Kasumi-1 (cell line): ENCODE results near the gene IRS2.
A peak's percentile ranks its signal among the peaks of the same experiment; 100 is the strongest.

ENCODE experiments used
- DNase-seq, 2 experiments: peaks; one replicate each; lab custom pipeline; 2025; lab: John Stamatoyannopoulos, UW

Gene IRS2

DNA sequence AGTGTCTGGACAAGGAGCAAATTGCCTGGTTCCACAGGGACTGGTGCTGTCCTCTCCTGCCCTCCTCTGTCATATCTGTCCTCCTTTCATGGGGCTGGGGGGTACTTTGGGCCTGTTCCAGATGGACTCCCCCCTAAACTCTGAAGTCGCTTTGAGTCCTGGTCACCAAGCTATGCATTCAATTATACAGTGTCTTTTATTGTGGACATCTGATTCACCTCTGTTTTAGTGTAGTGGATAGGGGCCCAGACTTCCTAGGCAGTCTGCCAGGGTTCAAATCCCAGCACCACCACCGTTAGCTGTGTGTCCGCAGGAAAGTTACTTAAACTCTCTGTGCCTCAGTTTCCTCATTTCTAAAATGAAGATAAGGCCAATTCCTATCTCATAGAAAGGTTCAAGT, 21.0 kb upstream of the IRS2 start:
- no peak for DNase-seq

DNA sequence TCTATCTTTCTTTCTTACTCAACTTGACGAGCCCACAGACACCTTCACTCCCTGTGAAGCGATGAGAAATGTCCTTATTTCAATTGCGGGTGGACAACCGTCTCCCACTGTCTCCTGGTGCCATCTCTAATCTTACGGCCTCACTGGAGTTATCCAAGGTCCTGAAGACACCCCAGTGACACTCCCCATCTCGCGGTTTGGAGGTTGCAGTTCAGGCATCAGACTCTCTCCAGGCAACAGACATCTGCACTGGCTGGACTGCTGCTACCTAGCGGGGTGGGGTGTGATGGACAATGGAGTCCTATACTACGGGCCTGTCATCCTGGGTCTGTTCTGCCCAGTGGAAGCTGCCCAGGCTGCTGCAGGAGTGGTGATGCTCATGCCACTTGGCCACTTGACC, 18.3 kb upstream of the IRS2 start:
- DNase-seq, result peak; percentile 6 to 14

DNA sequence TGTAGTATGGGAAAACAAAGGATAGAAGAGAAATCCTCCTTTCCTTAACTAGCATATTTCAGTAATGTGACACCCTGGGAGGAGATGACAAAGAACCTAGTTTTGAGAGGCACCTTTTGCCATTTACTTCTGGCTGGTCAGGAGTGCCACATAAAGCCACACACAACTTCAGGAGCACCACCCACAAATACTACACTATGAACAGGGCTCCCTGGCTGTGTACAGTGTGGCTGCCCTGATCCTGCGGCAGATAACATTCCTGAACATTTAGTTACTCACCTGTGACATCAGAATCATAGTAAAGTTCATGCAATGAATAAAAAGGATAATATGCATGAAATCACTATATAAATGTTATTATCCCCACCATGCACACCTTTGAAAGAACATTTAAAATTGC, 17.4 kb upstream of the IRS2 start:
- no peak for DNase-seq

DNA sequence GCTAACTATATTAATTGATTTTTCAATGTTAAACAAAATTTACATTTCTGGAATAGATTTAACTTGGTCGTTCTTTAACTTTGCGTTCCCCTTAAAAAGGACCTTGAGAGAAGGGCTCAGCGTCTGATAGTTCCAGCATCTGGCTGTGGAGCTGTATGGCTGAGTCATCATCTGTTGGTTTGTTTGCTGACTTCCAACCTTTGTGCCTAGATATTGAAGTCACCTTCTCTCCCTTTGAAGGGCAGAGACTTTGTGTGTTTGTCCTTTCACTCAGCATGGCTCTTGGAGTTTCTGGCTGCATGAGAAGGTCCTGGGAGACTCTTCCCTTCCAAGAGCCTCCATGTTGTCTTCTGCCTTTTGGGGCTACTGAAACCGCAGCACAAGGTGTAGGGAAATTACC, 16.6 kb upstream of the IRS2 start:
- no peak for DNase-seq

DNA sequence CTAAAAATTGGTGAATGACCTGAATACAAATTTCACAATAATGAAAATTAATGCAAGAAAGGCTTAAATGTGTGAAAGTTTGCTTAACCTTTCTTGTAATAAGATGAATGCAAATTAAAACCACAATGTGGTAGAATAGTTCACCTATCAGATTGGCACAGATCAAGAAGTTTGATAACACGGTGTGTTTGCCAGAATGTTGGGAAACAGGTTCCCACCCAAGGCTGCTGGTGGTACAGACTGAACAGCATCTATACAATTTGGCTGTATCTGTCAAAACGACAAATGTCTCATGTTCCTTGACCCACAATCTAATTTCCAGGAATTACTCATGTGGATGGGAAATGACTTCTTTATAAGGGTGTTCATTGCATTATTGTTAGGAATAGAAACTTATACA, 8.6 kb upstream of the IRS2 start:
- no peak for DNase-seq

DNA sequence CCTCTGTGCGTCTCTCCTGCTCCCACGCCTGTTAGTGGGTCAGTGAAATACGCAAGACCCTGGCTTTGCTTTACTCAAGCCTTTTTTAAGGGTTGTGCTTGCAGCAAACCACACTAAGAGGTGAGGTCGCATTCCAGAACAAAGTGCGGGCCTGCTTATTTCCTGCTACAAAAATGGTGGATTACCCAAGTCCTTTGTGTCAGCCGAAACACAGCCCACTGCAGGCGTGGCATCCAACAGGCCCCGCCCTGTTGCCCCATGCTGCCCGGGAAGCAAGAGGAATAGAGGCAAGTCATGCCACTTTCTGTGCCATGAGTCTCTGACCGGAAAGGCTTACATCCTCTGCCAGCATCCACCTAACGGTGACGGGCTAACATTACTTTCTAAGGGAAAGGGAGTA, 7.7 kb upstream of the IRS2 start:
- no peak for DNase-seq

DNA sequence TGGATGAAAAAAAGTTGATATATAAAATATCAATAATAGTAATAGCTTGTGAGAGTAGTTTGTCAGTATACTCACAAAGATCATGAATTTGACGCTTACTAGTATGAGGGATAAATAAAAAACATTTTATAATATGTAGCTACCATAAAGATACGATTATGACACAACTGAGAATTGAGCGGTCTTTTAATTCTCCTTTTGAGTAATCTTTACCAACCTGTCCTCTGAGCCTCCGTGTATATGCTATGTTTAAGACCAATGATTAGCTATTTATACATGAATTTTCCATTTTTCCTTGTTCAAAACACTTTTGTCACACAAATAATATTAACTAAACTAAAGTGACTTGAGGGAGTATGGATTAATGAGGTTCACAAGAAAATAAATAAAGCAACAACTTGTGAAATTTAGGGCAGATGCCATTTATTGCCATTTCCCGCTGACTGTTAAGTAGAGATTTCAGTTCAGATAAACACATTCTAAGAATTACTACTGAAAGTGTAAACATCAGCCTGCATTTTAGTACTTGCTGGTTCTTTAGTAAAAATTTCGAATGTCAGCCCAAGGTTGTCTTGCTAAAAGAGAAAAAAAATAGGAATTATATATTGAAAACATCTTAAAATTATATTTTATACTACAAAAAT, 6.2 kb upstream of the IRS2 start:
- no peak for DNase-seq

DNA sequence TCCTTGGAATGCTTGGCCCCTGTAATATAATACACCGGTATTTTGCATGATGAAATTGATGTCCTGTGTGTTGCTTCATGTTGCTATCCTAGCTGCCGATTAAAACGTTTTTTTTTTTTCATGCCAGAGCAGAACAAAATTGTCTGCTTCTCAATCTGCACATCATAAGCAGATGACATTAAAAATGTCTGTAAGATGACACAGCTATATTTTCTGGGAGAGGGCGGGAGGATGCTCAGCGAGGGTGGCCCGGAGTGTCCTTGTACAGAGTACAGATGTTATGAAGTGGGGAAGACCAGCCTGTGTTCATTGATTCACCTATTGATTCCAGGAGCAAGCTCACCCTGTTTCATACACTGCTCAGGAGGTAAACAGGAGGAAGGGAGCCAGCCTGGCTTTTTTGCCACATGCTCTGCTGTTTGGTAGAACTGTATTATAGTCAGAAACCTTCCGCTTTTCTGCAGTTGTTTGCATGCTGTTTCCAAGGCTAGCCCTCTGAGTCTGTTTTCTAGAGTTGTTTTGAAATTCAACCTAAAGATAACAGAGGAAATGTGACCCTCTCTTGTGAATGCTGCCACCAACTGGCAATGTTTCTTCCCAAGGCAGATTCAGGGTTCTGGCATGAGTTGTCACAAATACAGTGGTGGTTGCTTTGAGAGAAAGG, 4.7 kb upstream of the IRS2 start:
- DNase-seq, result peak; percentile 73 to 80

DNA sequence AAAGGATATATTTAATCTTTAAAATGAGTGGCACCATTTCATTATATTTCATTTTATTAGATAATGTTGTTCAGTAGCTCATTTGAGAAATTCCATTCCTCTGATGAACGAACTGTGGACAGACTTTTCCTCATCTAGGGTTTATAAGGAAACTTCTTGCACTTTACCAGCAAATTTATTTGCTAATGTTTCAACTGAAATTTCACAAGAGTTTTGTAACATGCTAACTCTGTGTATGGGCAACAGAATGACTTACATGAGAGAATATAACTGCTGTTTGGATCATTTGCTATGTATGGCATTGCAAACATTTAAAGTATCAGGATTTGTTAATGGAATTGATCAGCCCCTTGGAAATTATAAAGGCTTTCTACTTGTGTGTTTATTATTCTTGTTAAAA, 3.7 kb upstream of the IRS2 start:
- DNase-seq, result no peak

DNA sequence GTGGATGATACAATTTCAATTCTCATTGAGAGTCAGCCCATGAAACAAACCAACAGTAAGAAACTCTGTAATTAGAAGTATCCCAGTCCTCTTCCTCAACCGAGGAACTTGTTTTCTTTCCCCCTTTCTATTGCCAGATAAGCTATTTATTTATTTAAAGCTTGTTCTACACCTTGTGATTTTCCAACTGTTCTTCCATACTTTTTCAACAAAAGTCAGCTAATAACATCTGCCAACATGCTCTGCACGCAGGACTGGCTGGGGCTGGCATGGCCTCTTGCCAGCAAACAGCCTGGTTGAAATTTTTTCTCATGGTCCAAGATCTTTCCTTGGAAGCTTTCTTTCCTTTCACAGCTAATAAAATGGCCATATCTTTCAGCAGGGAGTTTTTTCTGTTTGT, 2.9 kb upstream of the IRS2 start:
- DNase-seq, result no peak

DNA sequence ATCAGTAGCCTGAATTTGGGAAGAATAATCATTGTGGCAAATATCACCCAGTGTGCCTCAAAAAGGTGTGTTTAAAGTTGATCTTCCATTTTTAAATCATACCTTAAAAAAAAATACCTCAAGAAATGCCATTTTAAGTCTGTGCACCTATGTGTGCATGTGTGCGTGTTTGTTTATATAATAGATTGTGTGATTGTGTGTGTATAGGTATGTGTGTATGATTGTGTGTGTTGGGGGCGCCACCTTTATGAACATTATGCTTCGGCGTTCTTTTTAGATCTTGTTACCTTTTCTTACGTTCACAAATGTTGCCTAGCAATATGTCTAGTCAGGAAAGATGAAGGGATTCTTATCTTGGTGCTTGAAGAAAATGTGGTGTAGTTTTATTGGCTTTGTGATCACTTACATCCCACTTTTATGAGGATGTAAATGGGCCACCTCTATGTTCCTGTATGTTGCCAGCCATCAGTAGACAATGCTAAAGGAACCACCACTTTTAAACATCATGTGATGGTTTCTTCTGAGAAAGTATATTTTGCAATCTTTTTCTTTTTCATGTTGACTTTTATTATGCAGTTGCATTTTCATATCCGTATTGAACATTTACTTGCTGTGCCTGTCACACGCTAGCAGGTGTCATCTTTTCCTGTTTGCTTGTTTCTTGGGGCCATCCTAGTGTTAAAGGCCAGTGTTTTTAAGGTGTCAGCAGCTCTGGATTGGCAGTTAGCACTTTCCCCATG, 2.2 kb upstream of the IRS2 start:
- DNase-seq, result no peak

DNA sequence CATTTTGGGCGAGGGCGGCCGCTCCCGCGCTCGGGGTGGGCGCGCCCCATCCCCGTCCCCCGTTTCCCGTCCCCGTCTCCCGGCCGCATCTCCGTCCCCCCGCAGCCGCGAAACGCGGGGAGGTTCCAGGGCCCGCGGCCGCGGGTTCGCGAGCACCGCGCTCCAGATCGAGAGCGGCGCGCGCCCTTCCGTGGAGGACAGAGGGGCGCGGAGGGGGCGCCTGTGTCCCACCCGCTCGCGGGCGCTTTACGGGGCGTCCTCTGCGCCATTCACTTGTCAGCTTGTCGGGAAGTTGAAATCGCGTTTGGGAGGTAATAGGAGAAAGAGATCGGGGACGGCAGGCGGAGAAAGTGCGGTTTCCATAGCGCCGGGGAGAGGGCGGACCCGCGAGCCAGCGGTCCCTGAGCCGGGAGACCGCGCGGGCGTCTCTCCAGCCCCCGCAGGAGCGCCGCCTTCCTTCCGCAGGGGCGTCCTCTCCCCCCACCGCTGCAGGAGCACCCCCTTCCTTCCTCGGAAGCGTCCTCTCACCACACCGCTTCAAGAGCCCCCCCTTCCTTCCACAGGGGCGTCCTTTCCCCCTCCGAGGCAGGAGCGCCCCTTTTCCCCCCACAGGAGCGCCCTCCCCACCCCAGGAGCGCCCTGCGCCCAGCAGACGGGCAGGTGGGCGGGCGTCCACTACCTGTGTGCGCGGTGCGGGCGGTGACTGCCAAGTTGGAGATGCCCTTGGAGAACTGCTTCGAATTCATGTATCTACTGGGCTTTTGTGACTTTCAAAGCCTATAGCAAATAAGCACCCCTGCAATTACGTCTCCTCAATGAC, 962 bp upstream of the IRS2 start:
- peak; percentile 27 to 33 for DNase-seq

DNA sequence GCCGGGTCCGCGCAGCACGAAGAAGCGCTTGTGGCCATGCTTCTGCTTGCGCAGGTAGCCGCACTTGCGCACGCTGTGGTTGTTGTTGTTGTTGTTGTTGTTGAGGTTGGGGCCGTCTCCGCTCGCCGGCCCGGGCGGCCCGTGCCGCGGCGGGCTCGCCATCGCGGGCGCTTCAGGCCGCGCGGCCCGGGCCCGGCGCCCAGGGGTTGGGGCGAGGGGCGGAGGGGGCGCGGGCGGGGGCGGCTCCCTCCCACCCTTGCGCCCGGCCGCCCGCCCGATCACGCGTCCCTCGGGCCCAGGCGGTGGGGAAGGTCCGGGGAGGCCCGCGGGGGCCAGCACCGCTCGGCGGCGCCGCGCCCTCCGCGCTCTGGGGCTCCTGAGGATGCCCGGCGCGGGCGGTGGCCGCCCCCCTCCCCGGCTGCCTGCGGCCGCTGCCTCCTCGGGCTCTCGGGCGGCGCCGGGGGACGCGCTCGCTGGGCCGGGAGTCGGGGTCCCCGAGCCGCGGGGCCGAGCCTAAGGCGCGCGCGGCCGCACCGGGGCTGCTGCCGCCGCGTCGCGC, 412 bp downstream of the IRS2 start:
- no peak for DNase-seq

DNA sequence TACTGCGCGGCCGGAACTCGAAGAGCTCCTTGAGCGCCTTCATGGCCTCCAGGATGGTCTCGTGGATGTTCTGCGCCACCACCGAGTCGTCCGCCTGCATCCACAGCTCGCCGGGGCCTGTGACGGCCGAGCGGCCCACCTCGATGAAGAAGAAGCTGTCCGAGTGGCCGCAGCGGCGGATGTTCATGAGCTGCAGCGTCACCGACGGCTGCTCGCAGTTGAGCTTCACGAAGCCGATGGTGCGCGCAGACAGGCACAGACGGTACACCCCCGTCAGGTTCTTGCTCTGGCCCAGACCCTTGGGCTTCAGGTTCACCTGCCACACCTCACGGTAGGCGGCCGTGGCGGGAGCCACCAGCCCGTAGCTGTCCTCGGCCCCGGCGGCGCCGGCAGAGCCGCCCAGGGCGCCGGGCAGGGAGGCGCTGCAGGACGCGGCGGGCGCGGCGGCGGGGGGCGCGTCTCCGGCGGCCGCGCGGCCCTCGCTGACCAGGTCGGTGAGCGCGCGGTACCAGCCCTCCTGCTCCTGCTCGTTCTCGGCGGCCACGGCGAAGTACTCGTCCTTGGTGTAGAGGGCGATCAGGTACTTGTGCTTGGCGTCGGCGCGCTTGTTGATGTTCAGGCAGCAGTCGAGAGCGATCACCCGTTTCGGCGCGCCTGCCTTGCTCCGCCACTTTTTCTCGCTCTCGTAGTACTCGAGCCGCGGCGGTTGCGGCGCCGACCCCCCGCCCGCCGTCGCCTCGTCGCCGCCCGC, 1.1 kb downstream of the IRS2 start:
- peak; percentile 43 to 66 for DNase-seq

DNA sequence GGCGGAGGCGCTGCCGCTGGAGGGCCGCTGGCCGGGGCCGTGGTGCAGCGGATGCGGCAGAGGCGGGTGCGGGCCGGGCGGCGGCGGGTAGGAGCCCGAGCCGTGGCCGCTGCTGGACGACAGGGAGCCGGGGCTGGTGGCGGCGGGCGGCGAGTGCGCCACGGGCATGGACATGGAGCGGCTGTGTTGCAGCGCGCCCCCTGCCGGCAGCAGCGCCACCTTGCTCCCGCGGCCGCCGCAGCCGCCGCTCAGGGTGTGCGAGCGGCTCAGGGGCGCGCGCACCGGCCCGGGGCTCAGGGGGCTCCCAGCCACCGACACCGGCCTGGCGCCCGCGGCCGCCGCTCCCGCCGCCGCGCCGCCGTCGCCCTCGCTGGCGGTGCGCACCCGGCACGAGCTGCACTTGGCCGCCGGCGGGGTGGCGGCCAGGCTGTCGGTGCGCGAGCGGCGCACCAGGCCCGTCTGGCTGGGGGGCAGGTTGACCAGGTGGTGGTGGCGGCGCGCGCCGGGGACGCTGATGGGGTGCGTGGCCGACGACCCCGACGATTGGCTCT, 1.7 kb downstream of the IRS2 start:
- DNase-seq, result peak; percentile 34 to 43

DNA sequence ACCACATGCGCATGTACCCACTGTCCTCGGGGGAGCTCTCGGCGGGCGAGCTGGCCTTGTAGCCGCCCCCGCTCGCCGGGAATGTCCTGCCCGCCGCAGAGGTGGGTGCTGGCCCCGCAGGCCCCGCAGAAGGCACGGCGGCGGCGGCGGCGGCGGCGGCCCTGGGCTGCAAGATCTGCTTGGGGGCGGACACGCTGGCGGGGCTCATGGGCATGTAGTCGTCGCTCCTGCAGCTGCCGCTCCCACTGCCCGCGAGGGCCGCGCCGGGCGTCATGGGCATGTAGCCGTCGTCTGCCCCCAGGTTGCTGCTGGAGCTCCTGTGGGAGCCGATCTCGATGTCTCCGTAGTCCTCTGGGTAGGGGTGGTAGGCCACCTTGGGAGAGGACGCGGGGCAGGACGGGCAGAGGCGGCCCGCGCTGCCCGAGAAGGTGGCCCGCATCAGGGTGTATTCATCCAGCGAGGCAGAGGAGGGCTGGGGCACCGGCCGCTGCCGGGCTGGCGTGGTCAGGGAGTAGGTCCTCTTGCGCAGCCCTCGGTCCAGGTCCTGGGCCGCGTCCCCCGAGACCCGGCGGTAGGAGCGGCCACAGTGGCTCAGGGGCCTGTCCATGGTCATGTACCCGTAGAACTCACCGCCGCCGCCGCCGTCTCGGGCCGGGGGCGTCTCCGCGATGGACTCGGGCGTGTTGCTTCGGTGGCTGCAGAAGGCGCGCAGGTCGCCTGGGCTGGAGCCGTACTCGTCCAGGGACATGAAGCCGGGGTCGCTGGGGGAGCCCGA, 2.4 kb downstream of the IRS2 start:
- no peak for DNase-seq

DNA sequence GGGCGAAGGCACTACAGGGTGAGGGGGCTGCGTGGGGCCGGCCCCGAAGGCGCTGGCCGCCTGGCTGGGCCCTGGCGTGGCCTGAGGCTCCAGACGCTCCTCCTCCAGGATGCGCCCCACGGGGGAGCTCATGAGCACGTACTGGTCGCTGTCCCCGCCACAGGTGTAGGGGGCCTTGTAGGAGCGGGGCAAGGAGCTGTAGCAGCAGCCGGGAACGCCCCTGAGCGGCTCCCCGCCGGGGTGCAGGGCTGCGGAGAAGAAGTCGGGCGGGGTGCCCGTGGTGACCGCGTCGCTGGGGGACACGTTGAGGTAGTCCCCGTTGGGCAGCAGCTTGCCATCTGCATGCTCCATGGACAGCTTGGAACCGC, 3.0 kb downstream of the IRS2 start:
- no peak for DNase-seq

DNA sequence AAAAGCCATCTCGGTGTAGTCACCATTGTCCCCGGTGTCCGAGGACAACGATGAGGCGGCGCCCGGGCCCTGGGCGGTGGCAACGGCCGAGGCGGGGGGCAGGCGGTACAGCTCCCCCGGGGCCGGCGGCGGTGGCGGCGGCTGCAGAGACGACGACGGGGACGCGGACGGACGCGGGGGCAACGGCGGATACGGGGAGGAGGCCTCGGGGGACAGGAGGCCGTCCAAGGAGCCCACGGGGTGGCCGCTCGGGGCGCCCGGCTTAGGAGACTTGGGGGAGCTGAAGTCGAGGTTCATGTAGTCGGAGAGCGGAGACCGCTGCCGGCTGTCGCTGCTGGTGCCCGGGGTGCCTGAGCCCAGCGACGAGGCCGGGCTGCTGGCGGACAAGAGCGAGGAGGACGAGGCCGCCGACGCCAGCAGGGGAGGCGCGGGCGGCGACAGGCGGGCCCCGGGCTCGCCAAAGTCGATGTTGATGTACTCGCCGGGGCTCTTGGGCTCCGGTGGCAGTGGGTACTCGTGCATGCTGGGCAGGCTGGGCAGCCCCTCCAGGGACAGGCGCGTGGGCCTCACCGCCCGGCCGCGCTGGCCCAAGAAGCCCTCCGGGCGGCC, 3.5 kb downstream of the IRS2 start:
- DNase-seq, result no peak

DNA sequence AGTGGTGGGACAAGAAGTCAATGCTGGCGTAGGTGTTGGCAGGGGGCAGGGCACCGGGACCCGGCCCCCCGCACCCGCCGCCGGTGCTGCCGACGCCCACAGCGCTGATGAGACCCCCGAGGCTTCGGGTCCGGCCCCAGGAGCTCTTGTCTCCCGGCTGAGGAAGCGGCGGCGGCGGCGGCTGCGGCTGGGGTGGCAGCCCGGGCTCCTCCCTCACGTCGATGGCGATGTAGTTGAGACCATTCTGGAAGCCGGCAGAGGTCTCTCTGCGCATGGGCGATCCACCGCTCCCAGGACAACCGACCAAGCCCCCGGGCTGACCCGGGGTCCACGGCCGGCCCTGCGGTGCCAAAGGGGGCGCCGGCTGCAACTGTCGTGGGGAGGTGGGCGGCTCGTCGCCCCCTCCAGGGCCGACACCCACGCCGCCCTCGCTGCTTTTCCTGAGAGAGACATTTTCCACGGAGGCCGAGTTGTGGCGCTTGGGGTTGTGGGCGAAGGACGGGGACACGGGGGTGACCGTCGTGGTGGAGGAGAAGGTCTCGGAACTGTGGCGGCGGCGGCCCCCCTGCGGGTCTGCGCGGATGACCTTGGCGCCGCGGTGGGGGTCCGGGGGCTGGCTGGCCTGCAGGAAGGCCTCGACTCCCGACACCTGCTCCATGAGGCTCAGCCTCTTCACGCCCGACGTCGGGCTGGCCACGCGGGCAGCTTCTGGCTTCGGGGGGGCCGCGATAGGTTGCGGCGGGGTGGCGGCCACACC, 4.1 kb downstream of the IRS2 start:
- no peak for DNase-seq
